Panc1 (cell line): ENCODE measurements around the gene SPATA3. TPM values are rescaled to one million over a fixed set of nuclear protein-coding genes. Genes with fewer than 3 reads are reported as not detected.
A peak's percentile ranks its signal among the peaks of the same experiment; 100 is the strongest.

ENCODE experiments used
- ATAC-seq: fragments of 200-7000 bp; cut with Tn5 transposase; 2 replicates; pipeline ENCODE4 v1.9.1; 2020; ENCODE audit warnings: mild to moderate bottlenecking, moderate library complexity
- BruUV-seq: library from RNA; stranded (reverse); fragments of 400-500 nt; replicated peaks from 2 replicates; lab custom pipeline; 2021; lab: Mats Ljungman, UMichigan
- CTCF ChIA-PET: fragments of 300-600 bp; sonication (Branson Sonifier 250); formaldehyde crosslinking; loops from one replicate; lab custom pipeline; 2022; ENCODE audit warnings: antibody characterized with exemption; lab: Charles Lee
- POLR2A ChIA-PET: fragments of 300-600 bp; sonication (Branson Sonifier 250); formaldehyde crosslinking; loops from one replicate; lab custom pipeline; 2022; ENCODE audit warnings: antibody characterized with exemption; lab: Charles Lee
- DNase-seq: peaks from one replicate; pipeline ENCODE4 v3.0.0-alpha.2; 2010; ENCODE audit warnings: low read depth, low spot score
- H3K27ac ChIP-seq: 2 replicates; pipeline ENCODE4 v1.5.1; 2011; ENCODE audit warnings: mild to moderate bottlenecking, low read length, inconsistent platforms
- H3K27me3 ChIP-seq: fragments of 200-500 bp; sonication (Bioruptor generic); 2 replicates; pipeline ENCODE4 v1.6.0; 2014; ENCODE audit warnings: low read length, inconsistent platforms; ENCODE audit not compliant: control insufficient read depth, insufficient read depth
- H3K36me3 ChIP-seq: fragments of 200-500 bp; sonication (Bioruptor generic); 2 replicates; pipeline ENCODE4 v1.5.1; 2014; ENCODE audit warnings: inconsistent platforms, mild to moderate bottlenecking, low read length, moderate library complexity; ENCODE audit not compliant: control insufficient read depth, insufficient read depth
- H3K4me1 ChIP-seq: 2 replicates; pipeline ENCODE4 v1.5.1; 2011; ENCODE audit warnings: inconsistent platforms, mild to moderate bottlenecking, low read length, moderate library complexity; ENCODE audit not compliant: control insufficient read depth, insufficient read depth
- H3K4me3 ChIP-seq, 2 experiments: 2 replicates each; pipeline ENCODE4 v1.5.1; 2011 to 2012; ENCODE audit warnings: low read depth in 2 of 2, low read length in 2 of 2, mild to moderate bottlenecking in 2 of 2, inconsistent platforms in 1 of 2, moderate library complexity in 1 of 2
- H3K9me3 ChIP-seq: fragments of 200-500 bp; sonication (Bioruptor generic); 2 replicates; pipeline ENCODE4 v1.5.1; 2014; ENCODE audit warnings: low read depth, mild to moderate bottlenecking, inconsistent platforms, low read length, moderate library complexity; ENCODE audit not compliant: control insufficient read depth, insufficient read depth
- CTCF ChIP-seq: fragments of 450-650 bp; IDR thresholded peaks from 2 replicates; pipeline ENCODE4 v1.5.1; 2017; ENCODE audit warnings: mild to moderate bottlenecking
- POLR2AphosphoS5 ChIP-seq: IDR thresholded peaks from 2 replicates; pipeline ENCODE4 v1.6.1; 2012; ENCODE audit warnings: mild to moderate bottlenecking, low read depth, low read length, moderate library complexity
- SIN3A ChIP-seq: IDR thresholded peaks from 2 replicates; pipeline ENCODE4 v1.6.1; 2012; ENCODE audit warnings: low read depth, mild to moderate bottlenecking, low read length, moderate library complexity, borderline replicate concordance; ENCODE audit not compliant: insufficient read depth
- TCF7L2 ChIP-seq: IDR thresholded peaks from 2 replicates; pipeline ENCODE4 v1.6.1; 2011; ENCODE audit warnings: mild to moderate bottlenecking, low read depth, low read length, inconsistent platforms
- in situ Hi-C: cut with HindIII; loops from 2 replicates; pipeline ENCODE4 v1.10.0; 2016; ENCODE audit warnings: low sequenced_read_pairs, low pct_unique_long_range_greater_than_20kb
- intact Hi-C: fragments of 100-400 bp; cut with micrococcal nuclease; formaldehyde crosslinking; loops from one replicate; pipeline ENCODE4 v1.10.0; 2022; ENCODE audit not compliant: unreplicated experiment
- total RNA-seq: library from RNA; stranded (reverse); gene quantifications from one replicate; pipeline ENCODE4 v1.2.1, GENCODE V29; 2021; ENCODE audit not compliant: unreplicated experiment
- TF ChIP-seq, protein P1 (sequence below), 2 experiments: IDR thresholded peaks; 2 replicates each; pipeline ENCODE4 v1.6.1; 2011 to 2012; ENCODE audit warnings: low read depth in 2 of 2, control low read depth in 1 of 2, low read length in 1 of 2, mild to moderate bottlenecking in 1 of 2, moderate library complexity in 1 of 2; ENCODE audit not compliant: insufficient read depth in 1 of 2

The SPATA3 gene
- total RNA-seq, 1 experiment from 2014 or later = not detected

- in situ Hi-C loops = no loop called here
- H3K27me3 ChIP-seq = peaks cover 9% of the 10 kb centered on the region
- H3K36me3 ChIP-seq = no peaks in the 10 kb centered on the region
- BruUV-seq = no TSS peak
- intact Hi-C loops = no loop called here
- peak; percentile 68 for ATAC-seq
- ChIA-PET CTCF (no interaction called here), POLR2A (no interaction called here)
- H3K9me3 ChIP-seq = no peaks in the 10 kb centered on the region
- H3K4me1 ChIP-seq = no peaks in the 10 kb centered on the region
- H3K27ac ChIP-seq = no peak overlapping the region
- DNase-seq = no peak
- no peak overlapping the region for H3K4me3 ChIP-seq
- TF ChIP-seq CTCF (no peak; the same call in 1 of the 2 replicates), SIN3A (no peak), POLR2AphosphoS5 (no peak), TCF7L2 (no peak)
- TF ChIP-seq, protein P1, sequence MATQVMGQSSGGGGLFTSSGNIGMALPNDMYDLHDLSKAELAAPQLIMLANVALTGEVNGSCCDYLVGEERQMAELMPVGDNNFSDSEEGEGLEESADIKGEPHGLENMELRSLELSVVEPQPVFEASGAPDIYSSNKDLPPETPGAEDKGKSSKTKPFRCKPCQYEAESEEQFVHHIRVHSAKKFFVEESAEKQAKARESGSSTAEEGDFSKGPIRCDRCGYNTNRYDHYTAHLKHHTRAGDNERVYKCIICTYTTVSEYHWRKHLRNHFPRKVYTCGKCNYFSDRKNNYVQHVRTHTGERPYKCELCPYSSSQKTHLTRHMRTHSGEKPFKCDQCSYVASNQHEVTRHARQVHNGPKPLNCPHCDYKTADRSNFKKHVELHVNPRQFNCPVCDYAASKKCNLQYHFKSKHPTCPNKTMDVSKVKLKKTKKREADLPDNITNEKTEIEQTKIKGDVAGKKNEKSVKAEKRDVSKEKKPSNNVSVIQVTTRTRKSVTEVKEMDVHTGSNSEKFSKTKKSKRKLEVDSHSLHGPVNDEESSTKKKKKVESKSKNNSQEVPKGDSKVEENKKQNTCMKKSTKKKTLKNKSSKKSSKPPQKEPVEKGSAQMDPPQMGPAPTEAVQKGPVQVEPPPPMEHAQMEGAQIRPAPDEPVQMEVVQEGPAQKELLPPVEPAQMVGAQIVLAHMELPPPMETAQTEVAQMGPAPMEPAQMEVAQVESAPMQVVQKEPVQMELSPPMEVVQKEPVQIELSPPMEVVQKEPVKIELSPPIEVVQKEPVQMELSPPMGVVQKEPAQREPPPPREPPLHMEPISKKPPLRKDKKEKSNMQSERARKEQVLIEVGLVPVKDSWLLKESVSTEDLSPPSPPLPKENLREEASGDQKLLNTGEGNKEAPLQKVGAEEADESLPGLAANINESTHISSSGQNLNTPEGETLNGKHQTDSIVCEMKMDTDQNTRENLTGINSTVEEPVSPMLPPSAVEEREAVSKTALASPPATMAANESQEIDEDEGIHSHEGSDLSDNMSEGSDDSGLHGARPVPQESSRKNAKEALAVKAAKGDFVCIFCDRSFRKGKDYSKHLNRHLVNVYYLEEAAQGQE (IDR thresholded peaks at IDR 0.05; ENCODE audit: insufficient read depth in 1 of 2, low read depth in 2 of 2, low read length in 1 of 2) = no peak
These were observed 4.4 kb downstream of the SPATA3 start for GRCh38 chr2:231000211-231000904.

GRCh38 chr2:231001036-231001435 is 5.1 kb downstream of the SPATA3 start:
- ChIA-PET POLR2A (no interaction called here), CTCF (no interaction called here)
- no peak for TF ChIP-seq SIN3A
- TF ChIP-seq, protein P1 (IDR thresholded peaks at IDR 0.05; ENCODE audit: insufficient read depth in 1 of 2, low read depth in 2 of 2, low read length in 1 of 2) = no peak
- TF ChIP-seq TCF7L2 = no peak
- no peak for TF ChIP-seq CTCF
- no peak for TF ChIP-seq POLR2AphosphoS5
- ATAC-seq (no peak), DNase-seq (no peak)
- Histone ChIP-seq H3K4me1 (no peaks in the 10 kb centered on the region), H3K4me3 (no peak overlapping the region), H3K9me3 (no peaks in the 10 kb centered on the region), H3K27me3 (peaks cover 9% of the 10 kb centered on the region), H3K27ac (no peak overlapping the region), H3K36me3 (no peaks in the 10 kb centered on the region)
- intact Hi-C loops (no loop called here), in situ Hi-C loops (no loop called here)
- no TSS peak for BruUV-seq
